ENCODE measurements around the gene MAN2C1.

MAN2C1 gene

GRCh38 chr15:75367913-75368688 lies at the start of gene MAN2C1:
MAN2C1 (minus strand) TSS chr15:75368607; CDS start chr15:75368583, 24 bp downstream.
- TF ChIP-seq CTCF (conservative IDR thresholded peaks at IDR 0.05; ENCODE audit: low read depth): peak; percentile 96
- ChIA-PET CTCF (interaction anchor here (0.5 to 1.4 kb wide), 9 partner anchors 12 to 308 kb away, joined by 3 to 12 read pairs (median 4); partner anchors contain the start of gene COMMD4), POLR2A (ENCODE audit: low non-redundant PET) (interaction anchor here (0.6 to 2.4 kb wide), 12 partner anchors 13 to 389 kb away, joined by 3 to 13 read pairs (median 4); partner anchors contain the start of genes IMP3, SIN3A and SNX33)
- DNase-seq (ENCODE audit: low spot score): peak; percentile 97
- H3K27ac ChIP-seq: peak within 1 kb of the TSS; percentile 98

GRCh38 chr15:75416584-75416983 lies 48.2 kb upstream of the MAN2C1 start:
- ChIA-PET CTCF (no interaction called here), POLR2A (ENCODE audit: low non-redundant PET) (no interaction called here)
- no peak for TF ChIP-seq CTCF (conservative IDR thresholded peaks at IDR 0.05; ENCODE audit: low read depth)
- peak overlapping the region; percentile 26 for H3K27ac ChIP-seq
- no peak for DNase-seq (ENCODE audit: low spot score)

GRCh38 chr15:75410196-75410595 lies 41.8 kb upstream of the MAN2C1 start:
- POLR2A ChIA-PET (ENCODE audit: low non-redundant PET): no interaction called here
- no peak for TF ChIP-seq CTCF (conservative IDR thresholded peaks at IDR 0.05; ENCODE audit: low read depth)

GRCh38 chr15:75407083-75407482 lies 38.7 kb upstream of the MAN2C1 start:
- H3K27ac ChIP-seq: no peak overlapping the region
- ChIA-PET POLR2A (ENCODE audit: low non-redundant PET) (no interaction called here), CTCF (interaction anchor here (0.6 kb wide), 1 partner anchor 99 kb away, joined by 3 read pairs; no protein-coding TSS in a partner anchor)
- DNase-seq (ENCODE audit: low spot score): no peak
- no peak for TF ChIP-seq CTCF (conservative IDR thresholded peaks at IDR 0.05; ENCODE audit: low read depth)

More at GRCh38 chr15:75410196-75410595, 41.8 kb upstream of the MAN2C1 start:
- DNase-seq (ENCODE audit: low spot score): no peak
- H3K27ac ChIP-seq: no peak overlapping the region
- CTCF ChIA-PET: no interaction called here

- no peak for TF ChIP-seq CTCF (conservative IDR thresholded peaks at IDR 0.05; ENCODE audit: low read depth)
- CTCF ChIA-PET: interaction anchor here (0.8 kb wide), 1 partner anchor 22 kb away, joined by 3 read pairs; no protein-coding TSS in a partner anchor
- no peak for DNase-seq (ENCODE audit: low spot score)
- H3K27ac ChIP-seq: no peak overlapping the region
- POLR2A ChIA-PET (ENCODE audit: low non-redundant PET): no interaction called here
Observed at GRCh38 chr15:75403892-75404291, 35.5 kb upstream of the MAN2C1 start.

- ChIA-PET POLR2A (ENCODE audit: low non-redundant PET) (no interaction called here), CTCF (interaction anchor here (0.7 to 1.0 kb wide), 3 partner anchors 11 to 477 kb away, joined by 3 to 6 read pairs (median 3); no protein-coding TSS in a partner anchor)
- no peak for TF ChIP-seq CTCF (conservative IDR thresholded peaks at IDR 0.05; ENCODE audit: low read depth)
- H3K27ac ChIP-seq: no peak overlapping the region
- no peak for DNase-seq (ENCODE audit: low spot score)
Observed at GRCh38 chr15:75397494-75397893, 29.1 kb upstream of the MAN2C1 start.

Measured in RWPE1 (cell line).